ENCODE results near the gene GNAT1. TPM values are rescaled to one million over a fixed set of nuclear protein-coding genes. Genes with fewer than 3 reads are reported as not detected.

Gene GNAT1
- total RNA-seq, 1 experiment from 2014 or later, result not detected

DNA sequence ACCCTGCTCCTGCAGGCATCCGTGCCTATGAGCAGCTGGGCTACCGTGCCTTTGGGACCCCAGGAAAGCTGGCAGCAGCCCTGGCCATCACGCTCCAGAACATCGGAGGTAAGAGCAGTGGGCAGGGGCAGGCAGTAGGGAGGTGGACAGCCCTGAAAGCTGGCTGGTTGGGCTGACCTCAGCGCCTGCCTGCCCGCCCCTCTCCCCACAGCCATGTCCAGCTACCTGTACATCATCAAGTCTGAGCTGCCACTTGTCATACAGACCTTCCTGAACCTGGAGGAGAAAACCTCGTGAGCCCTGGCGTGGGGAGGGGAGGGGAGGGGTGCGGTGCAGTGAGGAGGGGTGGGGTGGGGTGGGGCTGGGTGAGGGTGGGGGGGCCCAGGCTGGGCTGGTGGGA is 24.1 kb downstream of the GNAT1 start:
- H2BK120ac ChIP-seq (ENCODE audit: low read depth, low read length, poor library complexity, severe bottlenecking), result no peak overlapping the region
- H3K18ac ChIP-seq (ENCODE audit: insufficient read length, low read depth, low read length), result no peak overlapping the region
- peaks cover 3% of the 10 kb centered on the region for H4K20me1 ChIP-seq (ENCODE audit: control insufficient read depth, insufficient read depth, insufficient read length)
- H4K5ac ChIP-seq (ENCODE audit: insufficient read length, low read depth, low read length), result no peak overlapping the region
- no peak overlapping the region for H3K27ac Mint-ChIP-seq
- no peaks in the 10 kb centered on the region for H3K79me1 ChIP-seq (ENCODE audit: insufficient read depth, low read depth, low read length, poor library complexity, severe bottlenecking)
- no peak overlapping the region for H2AFZ ChIP-seq (ENCODE audit: low read length)
- no peaks in the 10 kb centered on the region; a peak in 1 of 5 replicates for H3K9me3 Mint-ChIP-seq
- no peaks in the 10 kb centered on the region for H3K4me1 ChIP-seq (ENCODE audit: insufficient read depth, low read length)
- H3K4me2 ChIP-seq (ENCODE audit: insufficient read depth, insufficient read length, low read length), result no peak overlapping the region
- no peaks in the 10 kb centered on the region for H3K36me3 Mint-ChIP-seq (ENCODE audit: insufficient read depth in 1 of 3, low read depth in 3 of 3)
- no peak overlapping the region for H3K23ac ChIP-seq (ENCODE audit: insufficient read length, low read depth, low read length)
- H2AK5ac ChIP-seq (ENCODE audit: insufficient read length, low read length), result no peak overlapping the region
- H3K23me2 ChIP-seq (ENCODE audit: insufficient read length, low read depth, low read length, poor library complexity, severe bottlenecking), result no peaks in the 10 kb centered on the region
- H3K79me2 ChIP-seq (ENCODE audit: insufficient read depth, low read length), result no peaks in the 10 kb centered on the region
- no peak overlapping the region for H2BK15ac ChIP-seq (ENCODE audit: low read depth, low read length)
- H3K27me3 Mint-ChIP-seq (ENCODE audit: low read depth), result peaks cover 7% of the 10 kb centered on the region
- H3K9me3 ChIP-seq (ENCODE audit: control insufficient read depth, low read depth, low read length), result no peaks in the 10 kb centered on the region
- no peak for DNase-seq
- H3T11ph ChIP-seq (ENCODE audit: low read length), result no peak overlapping the region
- no peaks in the 10 kb centered on the region for H3K27me3 ChIP-seq (ENCODE audit: insufficient read depth, low read length)
- no peak overlapping the region for H2BK20ac ChIP-seq (ENCODE audit: low read depth, low read length, poor library complexity, severe bottlenecking)
- H4K8ac ChIP-seq (replicated peaks; ENCODE audit: insufficient read length, low read depth, low read length), result no peak overlapping the region
- TF ChIP-seq, protein P1, sequence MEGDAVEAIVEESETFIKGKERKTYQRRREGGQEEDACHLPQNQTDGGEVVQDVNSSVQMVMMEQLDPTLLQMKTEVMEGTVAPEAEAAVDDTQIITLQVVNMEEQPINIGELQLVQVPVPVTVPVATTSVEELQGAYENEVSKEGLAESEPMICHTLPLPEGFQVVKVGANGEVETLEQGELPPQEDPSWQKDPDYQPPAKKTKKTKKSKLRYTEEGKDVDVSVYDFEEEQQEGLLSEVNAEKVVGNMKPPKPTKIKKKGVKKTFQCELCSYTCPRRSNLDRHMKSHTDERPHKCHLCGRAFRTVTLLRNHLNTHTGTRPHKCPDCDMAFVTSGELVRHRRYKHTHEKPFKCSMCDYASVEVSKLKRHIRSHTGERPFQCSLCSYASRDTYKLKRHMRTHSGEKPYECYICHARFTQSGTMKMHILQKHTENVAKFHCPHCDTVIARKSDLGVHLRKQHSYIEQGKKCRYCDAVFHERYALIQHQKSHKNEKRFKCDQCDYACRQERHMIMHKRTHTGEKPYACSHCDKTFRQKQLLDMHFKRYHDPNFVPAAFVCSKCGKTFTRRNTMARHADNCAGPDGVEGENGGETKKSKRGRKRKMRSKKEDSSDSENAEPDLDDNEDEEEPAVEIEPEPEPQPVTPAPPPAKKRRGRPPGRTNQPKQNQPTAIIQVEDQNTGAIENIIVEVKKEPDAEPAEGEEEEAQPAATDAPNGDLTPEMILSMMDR (conservative IDR thresholded peaks at IDR 0.05), result no peak
- no peak overlapping the region for H2BK5ac ChIP-seq (ENCODE audit: insufficient read length, low read length)
- H3K4me3 Mint-ChIP-seq, result no peak overlapping the region
- no peak overlapping the region; the same call in 1 of the 2 replicates for H3K14ac ChIP-seq (ENCODE audit: insufficient read depth, low read length)
- H3K9ac ChIP-seq (ENCODE audit: extremely low read depth, insufficient read length, low read length), result no peak overlapping the region
- peaks cover 15 to 16% of the 10 kb centered on the region in 2 experiments for H3K4me1 Mint-ChIP-seq
- no peak overlapping the region for H4K91ac ChIP-seq (ENCODE audit: insufficient read length, low read depth, low read length)
- H3K4ac ChIP-seq (ENCODE audit: low read depth, low read length), result no peak overlapping the region
- no peak overlapping the region for H3K27ac ChIP-seq (ENCODE audit: insufficient read length, low read depth, low read length)
- no CpG with 5 or more reads among the region's 9 CpGs for WGBS (ENCODE audit: extremely low coverage, insufficient read length, low lambda C conversion rate)
- no peak overlapping the region for H2BK12ac ChIP-seq (ENCODE audit: insufficient read length, low read depth, low read length)
- H3K56ac ChIP-seq (ENCODE audit: insufficient read length, low read depth, low read length), result no peak overlapping the region
